Measurements from ENCODE around the gene PRMT1. TPM values are rescaled to one million over a fixed set of nuclear protein-coding genes. Genes with fewer than 3 reads are reported as not detected.
"Not testable (repeated sequence)": the region's sequence is repeated elsewhere in the genome, so short reads cannot be mapped to it uniquely, and the experiment has no call there.

PRMT1 gene
- 103 TPM for total RNA-seq

- DNase-seq (ENCODE audit: low spot score) (peak; percentile 83), ATAC-seq (peak; percentile 6)
- intact Hi-C loops (cut with DNase I), result loop anchor here (10.0 kb wide), 1 partner anchor 93 kb away; the partner anchor contains the start of genes NOSIP and PRRG2
Measured at GRCh38 chr19:49677231-49677900, at the start of gene PRMT1. Gene PRMT1 (plus strand): TSS chr19:49677271. CDS start chr19:49677281, 10 bp downstream.

- peak; percentile 19 for ATAC-seq
- intact Hi-C loops (cut with DNase I), result no loop called here
Measured at GRCh38 chr19:49629659-49630058, 47.4 kb upstream of the PRMT1 start.

GRCh38 chr19:49631014-49631588, 46.0 kb upstream of the PRMT1 start:
- intact Hi-C loops (cut with DNase I), result no loop called here
- ATAC-seq, result no peak
- no peak for DNase-seq (ENCODE audit: low spot score)

More at GRCh38 chr19:49629659-49630058, 47.4 kb upstream of the PRMT1 start:
- DNase-seq (ENCODE audit: low spot score), result no peak

- DNase-seq (ENCODE audit: low spot score) (no peak), ATAC-seq (no peak)
- intact Hi-C loops (cut with DNase I), result no loop called here
Measured at GRCh38 chr19:49631610-49632192, 45.4 kb upstream of the PRMT1 start.

- no peak for DNase-seq (ENCODE audit: low spot score)
- ATAC-seq, result no peak
- intact Hi-C loops (cut with DNase I), result no loop called here
Measured at GRCh38 chr19:49632576-49632975, 44.5 kb upstream of the PRMT1 start.

- ATAC-seq; DNase-seq (ENCODE audit: low spot score); intact Hi-C loops (cut with DNase I): not testable (repeated sequence)
Measured at GRCh38 chr19:49633273-49633672, 43.8 kb upstream of the PRMT1 start.

GRCh38 chr19:49635530-49636232, 41.4 kb upstream of the PRMT1 start:
- intact Hi-C loops (cut with DNase I), result no loop called here
- DNase-seq (ENCODE audit: low spot score) (no peak), ATAC-seq (no peak)

GRCh38 chr19:49636233-49636932, 40.7 kb upstream of the PRMT1 start:
- intact Hi-C loops (cut with DNase I), result no loop called here
- no peak for DNase-seq (ENCODE audit: low spot score)

GRCh38 chr19:49637821-49638738, 39.0 kb upstream of the PRMT1 start:
- intact Hi-C loops (cut with DNase I), result no loop called here
- peak; percentile 25 for ATAC-seq
- peak; percentile 93 for DNase-seq (ENCODE audit: low spot score)

More at GRCh38 chr19:49636233-49636932, 40.7 kb upstream of the PRMT1 start:
- no peak for ATAC-seq

GRCh38 chr19:49639401-49640112, 37.5 kb upstream of the PRMT1 start:
- intact Hi-C loops (cut with DNase I), result no loop called here
- no peak for DNase-seq (ENCODE audit: low spot score)
- ATAC-seq, result no peak

- intact Hi-C loops (cut with DNase I), result no loop called here
- DNase-seq (ENCODE audit: low spot score) (peak; percentile 100), ATAC-seq (peak; percentile 81)
Measured at GRCh38 chr19:49640113-49640898, 36.8 kb upstream of the PRMT1 start, which contains the start of gene RRAS. Gene RRAS (minus strand): TSS chr19:49640143. CDS start chr19:49640098, 45 bp downstream.

GRCh38 chr19:49641688-49642491, 35.2 kb upstream of the PRMT1 start, which contains the start of gene SCAF1:
Gene SCAF1 (plus strand): TSS chr19:49642209. CDS start chr19:49645027, 2,818 bp downstream.
- DNase-seq (ENCODE audit: low spot score) (peak; percentile 99), ATAC-seq (peak; percentile 84)
- intact Hi-C loops (cut with DNase I), result no loop called here

- intact Hi-C loops (cut with DNase I), result no loop called here
- ATAC-seq (no peak), DNase-seq (ENCODE audit: low spot score) (no peak)
Measured at GRCh38 chr19:49642492-49643035, 34.5 kb upstream of the PRMT1 start.

GRCh38 chr19:49643466-49643865, 33.6 kb upstream of the PRMT1 start:
- DNase-seq (ENCODE audit: low spot score), result no peak
- intact Hi-C loops (cut with DNase I), result no loop called here
- ATAC-seq, result no peak

GRCh38 chr19:49645592-49645991, 31.5 kb upstream of the PRMT1 start:
- ATAC-seq (no peak), DNase-seq (ENCODE audit: low spot score) (no peak)
- intact Hi-C loops (cut with DNase I), result no loop called here
